Measurements from ENCODE around the gene CR1L.
A peak's percentile ranks its signal among the peaks of the same experiment; 100 is the strongest.
"Not testable (repeated sequence)": the region's sequence is repeated elsewhere in the genome, so short reads cannot be mapped to it uniquely, and the experiment has no call there.

The CR1L gene

GRCh38 chr1:207690551-207690950 is 45.6 kb downstream of the CR1L start:
- not testable (repeated sequence) for DNase-seq

DNA sequence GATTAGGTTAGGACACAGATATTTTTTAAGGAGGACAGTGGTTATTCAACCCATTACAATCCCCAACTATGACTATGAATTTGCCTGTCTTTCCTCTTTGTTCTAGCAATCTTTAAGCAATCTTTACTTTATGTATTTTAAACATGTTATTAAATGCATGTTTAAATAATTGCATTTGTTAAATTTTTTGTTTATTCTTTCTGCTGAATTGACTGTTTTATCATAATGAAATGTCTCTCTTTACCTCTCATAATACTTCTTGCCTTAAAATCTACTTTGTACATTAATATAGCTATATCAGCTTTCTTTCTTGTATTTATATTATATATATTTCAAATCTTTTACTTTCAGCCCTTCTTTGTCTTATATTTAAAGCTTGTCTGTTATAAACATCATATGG is 46.1 kb downstream of the CR1L start:
- no peak for DNase-seq

DNA sequence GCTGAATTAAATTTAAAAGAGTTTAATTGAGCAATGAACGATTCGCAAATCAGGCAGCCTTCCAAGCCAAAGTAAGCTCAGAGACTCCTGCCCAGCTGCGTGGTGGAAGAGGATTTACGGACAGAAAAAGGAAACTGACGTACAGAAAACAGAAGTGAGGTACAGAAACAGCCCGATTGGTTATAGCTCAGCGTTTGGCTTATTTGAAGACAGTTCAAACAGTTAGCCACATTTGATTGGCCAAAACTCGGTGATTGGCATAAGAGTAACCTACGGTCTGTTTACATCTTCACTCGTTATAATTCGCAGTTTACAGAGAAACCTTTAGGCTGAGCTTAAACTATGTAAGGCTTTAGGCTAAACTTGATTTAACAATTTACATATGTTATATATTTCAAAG is 46.9 kb downstream of the CR1L start:
- DNase-seq, result no peak

- not testable (repeated sequence) for DNase-seq
These were observed 47.4 kb downstream of the CR1L start for GRCh38 chr1:207692291-207692690.

GRCh38 chr1:207695891-207696290 is 51.0 kb downstream of the CR1L start:
- no peak for DNase-seq

DNA sequence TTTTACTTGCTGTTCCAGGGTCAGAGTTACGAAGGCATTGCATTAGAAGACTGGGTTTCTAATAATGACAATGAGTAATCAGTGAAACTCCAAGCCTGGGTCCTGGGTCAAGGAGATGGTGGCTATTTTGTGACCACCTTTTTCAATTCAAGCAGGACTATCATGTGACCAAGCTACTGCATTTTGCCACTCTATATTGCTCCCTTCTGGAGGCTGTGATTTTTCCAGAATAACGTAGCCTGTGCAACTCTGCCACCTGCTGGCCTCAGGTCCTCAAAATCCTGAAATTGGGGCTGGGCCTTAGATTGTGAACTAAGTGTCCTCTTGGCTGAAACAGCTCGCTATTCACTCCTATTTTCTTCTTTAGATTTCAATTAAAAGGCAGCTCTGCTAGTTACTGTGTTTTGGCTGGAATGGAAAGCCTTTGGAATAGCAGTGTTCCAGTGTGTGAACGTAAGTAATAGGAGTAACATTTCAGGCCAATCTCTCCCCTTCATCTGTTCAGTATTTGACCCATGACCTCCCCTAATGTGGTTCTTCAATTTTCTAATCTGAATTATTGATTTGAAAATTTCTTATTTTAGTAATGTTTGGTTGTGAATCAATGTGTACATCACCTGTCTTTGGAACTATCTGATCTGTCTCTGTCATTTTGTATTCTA is 54.0 kb downstream of the CR1L start:
- peak in 2 of 6 experiments; percentile 8 to 29 for DNase-seq

- DNase-seq, result no peak
These were observed 57.4 kb downstream of the CR1L start for GRCh38 chr1:207702317-207702716.

- no peak for DNase-seq
These were observed 58.8 kb downstream of the CR1L start for GRCh38 chr1:207703712-207704111.

DNA sequence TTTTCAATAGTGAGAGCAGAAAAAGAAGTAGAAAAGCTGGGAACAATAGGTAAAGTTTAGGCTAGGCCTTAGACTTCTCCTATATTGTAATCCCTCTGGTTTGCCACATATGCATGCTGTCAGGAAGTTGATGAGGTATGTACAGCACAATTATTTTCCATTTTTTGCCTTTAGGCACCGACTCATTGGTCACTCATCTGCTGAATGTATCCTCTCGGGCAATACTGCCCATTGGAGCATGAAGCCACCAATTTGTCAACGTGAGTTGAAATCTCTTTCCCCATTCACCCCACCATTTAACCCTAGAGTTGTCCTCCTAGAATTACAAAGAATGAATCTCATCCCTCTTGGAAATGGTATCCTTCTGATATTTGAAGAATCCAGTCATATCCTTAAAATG is 63.1 kb downstream of the CR1L start:
- DNase-seq, result not testable (repeated sequence)

DNA sequence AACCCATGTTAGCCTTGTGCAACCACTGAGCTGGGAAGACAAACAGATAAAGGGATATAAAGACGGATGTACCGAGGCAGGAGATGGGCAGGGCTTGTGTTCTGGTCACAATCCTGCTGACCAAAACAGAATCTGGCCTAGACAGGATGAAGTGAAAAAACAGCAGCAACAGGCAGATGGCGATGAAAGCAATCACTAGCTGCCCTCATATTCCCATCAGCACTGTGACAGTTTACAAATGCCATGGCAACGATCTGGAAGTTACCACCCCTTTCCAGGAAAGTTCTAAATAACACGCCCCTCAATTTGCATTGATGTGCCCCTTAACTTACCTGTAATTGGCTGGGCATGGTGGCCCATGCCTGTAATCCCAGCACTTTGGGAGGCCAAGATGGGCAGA is 66.4 kb downstream of the CR1L start:
- DNase-seq, result no peak

- not testable (repeated sequence) for DNase-seq
These were observed 67.8 kb downstream of the CR1L start for GRCh38 chr1:207712701-207713100.

GRCh38 chr1:207713529-207713928 is 68.6 kb downstream of the CR1L start:
- no peak for DNase-seq

- DNase-seq, result no peak
These were observed 74.3 kb downstream of the CR1L start for GRCh38 chr1:207719234-207719633.

- not testable (repeated sequence) for DNase-seq
These were observed 83.4 kb downstream of the CR1L start for GRCh38 chr1:207728200-207728858.

DNA sequence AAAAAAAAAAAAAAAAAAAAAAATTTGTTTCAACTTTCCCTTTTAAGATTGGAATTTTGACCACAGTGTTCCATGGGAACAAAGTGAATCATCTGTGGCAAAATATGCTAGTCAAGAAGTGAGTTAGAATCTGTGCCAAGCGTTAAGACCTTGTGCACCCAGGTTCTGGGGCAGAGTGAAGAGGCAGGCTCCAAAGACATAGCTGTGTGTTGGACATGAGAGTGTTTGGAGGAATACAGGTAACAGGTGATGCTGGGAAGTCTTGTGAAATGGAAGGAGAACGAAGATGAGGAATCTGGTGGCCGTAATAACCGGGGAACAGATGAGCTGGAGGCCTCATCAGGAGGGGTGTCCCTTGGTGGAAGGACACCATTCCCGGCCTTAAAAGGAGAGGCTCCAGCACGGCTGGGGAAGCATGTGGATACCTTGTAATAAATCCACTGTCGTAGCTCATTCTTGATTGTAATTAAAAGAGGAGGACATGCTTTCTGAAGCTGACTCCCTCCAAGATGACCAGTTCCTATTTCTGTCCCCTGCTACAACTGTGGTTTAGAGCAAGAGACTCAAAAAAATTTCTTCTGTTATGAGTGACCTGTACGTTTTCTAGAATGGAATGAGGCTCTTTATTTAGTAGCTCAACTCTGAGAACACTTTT is 92.7 kb downstream of the CR1L start:
- not testable (repeated sequence) for DNase-seq

GRCh38 chr1:207738158-207738659 is 93.3 kb downstream of the CR1L start:
- peak; percentile 31 to 70 (median 62) for DNase-seq

- DNase-seq, result no peak
These were observed 95.3 kb downstream of the CR1L start for GRCh38 chr1:207740207-207740606.

DNA sequence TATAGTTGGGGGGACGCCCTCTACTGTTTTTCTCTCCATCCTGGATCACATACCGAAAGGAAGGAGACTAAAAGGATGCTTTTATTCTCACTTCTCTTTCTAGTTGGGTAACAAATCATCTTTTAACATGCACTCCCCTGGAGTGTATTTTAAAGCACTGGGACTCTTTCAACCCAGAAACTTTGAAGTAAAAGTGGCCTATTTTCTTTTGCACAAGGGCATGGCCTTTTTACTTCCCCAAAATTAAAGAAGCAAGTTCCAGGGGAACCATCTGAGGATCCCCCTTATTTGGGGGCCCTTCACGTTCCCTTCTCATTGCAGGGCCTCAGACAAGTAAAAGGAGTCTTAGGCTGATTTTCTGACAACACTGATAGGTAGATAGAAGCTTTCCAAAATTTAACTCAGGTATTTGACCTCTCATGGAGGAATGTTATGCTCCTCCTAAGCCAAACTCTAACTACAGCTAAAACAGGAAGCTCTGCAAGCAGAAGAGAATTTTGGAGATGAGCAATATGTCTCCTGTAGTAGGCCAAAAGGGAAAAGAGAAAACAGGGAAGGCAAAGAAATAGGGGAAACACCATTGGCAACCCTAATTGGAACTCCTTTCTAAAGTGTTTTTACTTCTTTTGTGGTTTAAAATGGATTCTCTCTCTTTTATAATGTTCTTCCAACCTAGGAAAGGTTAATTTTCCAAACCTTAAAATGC is 98.1 kb downstream of the CR1L start:
- DNase-seq, result no peak

DNA sequence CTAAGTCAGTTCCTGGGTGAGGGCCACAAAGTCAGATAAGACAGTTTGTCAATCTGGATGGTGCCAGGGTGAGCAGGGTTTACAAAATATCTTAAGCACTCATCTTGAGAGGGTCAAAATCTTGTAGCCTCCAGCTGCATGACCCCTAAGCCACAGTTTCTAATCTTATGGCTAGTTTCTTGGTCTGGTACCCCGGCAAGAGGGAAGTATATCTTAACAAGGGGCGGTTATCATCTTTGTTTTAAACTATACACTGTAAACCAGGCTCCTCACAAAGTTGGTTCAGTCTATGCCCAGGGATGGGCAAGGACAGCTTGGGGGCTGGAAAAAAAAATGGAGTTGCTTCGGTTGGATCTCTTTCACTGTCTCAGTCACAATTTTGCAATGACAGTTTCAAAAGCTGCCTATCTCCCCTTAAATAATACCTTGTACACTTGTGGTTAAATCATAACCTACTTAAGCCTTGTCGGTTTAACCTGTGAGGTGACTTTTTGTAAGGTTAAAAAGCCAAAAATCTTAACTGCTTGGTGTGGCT is 99.1 kb downstream of the CR1L start:
- no peak for DNase-seq

DNA sequence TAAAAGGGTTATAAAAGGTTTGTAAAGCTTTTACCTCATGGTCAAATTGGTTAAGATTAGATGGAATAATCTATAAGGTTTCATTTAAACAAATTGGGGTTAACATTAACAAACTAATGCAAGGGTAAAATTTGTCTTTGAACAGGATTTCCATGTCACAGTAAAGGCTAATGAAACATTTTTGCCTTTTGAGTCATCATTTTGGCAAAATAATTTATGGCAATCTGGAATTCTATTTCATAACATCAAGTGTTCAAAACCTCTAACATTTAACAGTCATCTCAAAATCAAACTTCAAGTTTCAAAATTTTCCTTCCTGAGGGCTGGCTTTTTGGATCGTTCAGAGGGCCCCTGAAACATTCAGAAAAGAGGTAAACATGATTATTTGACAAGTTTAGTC is 100.4 kb downstream of the CR1L start:
- DNase-seq, result no peak

- DNase-seq, result no peak
These were observed 101.2 kb downstream of the CR1L start for GRCh38 chr1:207745839-207746767.

All from stimulated activated naive CD4-positive, alpha-beta T cell (primary cell).